GM21381 (cell line): ENCODE data around the gene MRPS11.
"Not testable (repeated sequence)": the region's sequence is repeated elsewhere in the genome, so short reads cannot be mapped to it uniquely, and the experiment has no call there.

Experiments used
- ATAC-seq: cut with Tn5 transposase; IDR thresholded peaks from one replicate; pipeline ENCODE4 v1.9.1; 2021; ENCODE audit warnings: mild to moderate bottlenecking, moderate library complexity; ENCODE audit not compliant: unreplicated experiment

Gene MRPS11

GRCh38 chr15:88467073-88467934, at the start of gene MRPS11, which contains the start of gene MRPL46:
MRPS11 (plus strand) TSS chr15:88467708; CDS start chr15:88467718, 10 bp downstream.
MRPL46 (minus strand) TSS chr15:88467388; CDS start chr15:88467377, 11 bp downstream.
- peak; percentile 92 for ATAC-seq

- ATAC-seq: no peak
Measured at GRCh38 chr15:88419830-88420229, 47.7 kb upstream of the MRPS11 start.

GRCh38 chr15:88423331-88423730, 44.2 kb upstream of the MRPS11 start:
- ATAC-seq: no peak

GRCh38 chr15:88426304-88426703, 41.2 kb upstream of the MRPS11 start:
- no peak for ATAC-seq

- no peak for ATAC-seq
Measured at GRCh38 chr15:88428053-88428452, 39.5 kb upstream of the MRPS11 start.

- no peak for ATAC-seq
Measured at GRCh38 chr15:88428805-88429605, 38.5 kb upstream of the MRPS11 start.

GRCh38 chr15:88430051-88430450, 37.5 kb upstream of the MRPS11 start:
- ATAC-seq: no peak

GRCh38 chr15:88431441-88431840, 36.1 kb upstream of the MRPS11 start:
- ATAC-seq: no peak

- ATAC-seq: no peak
Measured at GRCh38 chr15:88433046-88433685, 34.3 kb upstream of the MRPS11 start.

- ATAC-seq: not testable (repeated sequence)
Measured at GRCh38 chr15:88434106-88434505, 33.4 kb upstream of the MRPS11 start.

- ATAC-seq: no peak
Measured at GRCh38 chr15:88438181-88438580, 29.3 kb upstream of the MRPS11 start.

GRCh38 chr15:88440021-88440420, 27.5 kb upstream of the MRPS11 start:
- ATAC-seq: no peak

- no peak for ATAC-seq
Measured at GRCh38 chr15:88441076-88441730, 26.3 kb upstream of the MRPS11 start.

GRCh38 chr15:88447206-88447605, 20.3 kb upstream of the MRPS11 start:
- no peak for ATAC-seq

- ATAC-seq: no peak
Measured at GRCh38 chr15:88447741-88448140, 19.8 kb upstream of the MRPS11 start.

GRCh38 chr15:88448991-88449461, 18.5 kb upstream of the MRPS11 start:
- ATAC-seq: no peak

GRCh38 chr15:88449581-88449980, 17.9 kb upstream of the MRPS11 start:
- ATAC-seq: no peak

- ATAC-seq: peak; percentile 44
Measured at GRCh38 chr15:88450125-88450798, 17.2 kb upstream of the MRPS11 start.

- no peak for ATAC-seq
Measured at GRCh38 chr15:88453651-88454050, 13.9 kb upstream of the MRPS11 start.

GRCh38 chr15:88454236-88454635, 13.3 kb upstream of the MRPS11 start:
- no peak for ATAC-seq
